GM23248 (cell line): ENCODE results near the gene C4BPA.

ENCODE experiments used
- EZH2 ChIP-seq: fragments of 200-600 bp; sonication (generic); IDR thresholded peaks from 2 replicates; pipeline ENCODE4 v1.6.1; 2018; ENCODE audit warnings: antibody characterized with exemption, mild to moderate bottlenecking; ENCODE audit not compliant: insufficient read depth, poor library complexity, severe bottlenecking
- EZH2phosphoT487 ChIP-seq: fragments of 200-600 bp; sonication (generic); IDR thresholded peaks from 2 replicates; pipeline ENCODE4 v1.6.1; 2018; ENCODE audit warnings: antibody characterized with exemption, moderate library complexity, mild to moderate bottlenecking, low read depth; ENCODE audit not compliant: insufficient read depth

GRCh38 chr1:207079706-207080241 lies 24.3 kb upstream of the C4BPA start:
- TF ChIP-seq EZH2: no peak
- TF ChIP-seq EZH2phosphoT487: no peak
